ENCODE measurements around the gene PARVA.
"Not testable (repeated sequence)": the region's sequence is repeated elsewhere in the genome, so short reads cannot be mapped to it uniquely, and the experiment has no call there.

The PARVA gene

DNA sequence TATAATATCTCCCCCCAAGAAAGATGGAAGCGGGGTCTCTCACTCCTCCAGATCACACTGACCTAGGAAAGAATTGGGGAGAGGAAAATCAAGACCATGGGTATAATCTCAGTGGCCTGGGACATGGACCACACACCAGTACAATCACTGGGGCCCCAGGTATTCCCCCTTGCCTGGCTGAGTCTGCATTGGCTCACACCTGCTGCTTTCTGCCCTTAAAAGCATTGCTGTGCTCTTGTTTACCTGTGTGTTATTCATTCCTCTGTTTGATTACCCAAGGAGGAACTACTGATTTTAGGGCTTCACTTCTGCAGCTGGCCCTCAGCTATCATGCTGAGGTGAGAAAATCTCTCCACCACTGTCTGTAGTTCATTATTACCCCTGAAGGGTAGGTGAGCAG is 14.0 kb upstream of the PARVA start:
- peaks cover 12% of the 10 kb centered on the region for H3K9me3 Mint-ChIP-seq
- H3K27ac Mint-ChIP-seq: no peak overlapping the region
- peaks cover 67% of the 10 kb centered on the region for H3K4me1 Mint-ChIP-seq
- no peak overlapping the region for H3K4me3 Mint-ChIP-seq
- H3K27me3 Mint-ChIP-seq: peaks cover 1% of the 10 kb centered on the region
- H3K36me3 Mint-ChIP-seq: peaks cover 13% of the 10 kb centered on the region

DNA sequence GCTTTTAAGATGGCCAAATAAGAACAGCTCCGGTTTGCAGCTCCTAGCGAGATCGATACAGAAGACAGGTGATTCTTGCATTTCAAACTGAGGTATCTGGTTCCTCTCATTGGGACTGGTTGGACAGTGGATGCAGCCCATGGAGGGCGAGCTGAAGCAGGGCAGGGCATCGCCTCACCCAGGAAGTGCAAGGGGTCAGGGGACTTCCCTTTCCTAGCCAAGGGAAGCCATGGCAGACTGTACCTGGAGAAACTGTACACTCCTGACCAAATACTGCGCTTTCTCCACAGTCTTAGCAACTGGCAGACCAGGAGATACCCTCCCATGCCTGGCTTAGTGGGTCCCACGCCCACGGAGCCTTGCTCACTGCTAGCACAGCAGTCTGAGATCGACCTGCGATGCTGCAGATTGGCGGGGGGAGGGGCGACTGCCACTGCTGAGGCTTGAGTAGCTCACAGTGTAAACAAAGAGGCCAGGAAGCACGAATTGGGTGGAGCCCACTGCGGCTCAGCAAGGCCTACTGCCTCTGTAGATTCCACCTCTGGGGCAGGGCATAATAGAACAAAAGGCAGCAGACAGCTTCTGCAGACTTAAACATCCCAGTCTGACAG is 11.3 kb upstream of the PARVA start:
- Mint-ChIP-seq H3K4me3 (peak overlapping the region; percentile 26), H3K27ac (peak overlapping the region; percentile 30), H3K36me3 (peaks cover 17% of the 10 kb centered on the region), H3K4me1 (peaks cover 62% of the 10 kb centered on the region), H3K9me3 (peaks cover 20% of the 10 kb centered on the region)
- not testable (repeated sequence) for H3K27me3 Mint-ChIP-seq

DNA sequence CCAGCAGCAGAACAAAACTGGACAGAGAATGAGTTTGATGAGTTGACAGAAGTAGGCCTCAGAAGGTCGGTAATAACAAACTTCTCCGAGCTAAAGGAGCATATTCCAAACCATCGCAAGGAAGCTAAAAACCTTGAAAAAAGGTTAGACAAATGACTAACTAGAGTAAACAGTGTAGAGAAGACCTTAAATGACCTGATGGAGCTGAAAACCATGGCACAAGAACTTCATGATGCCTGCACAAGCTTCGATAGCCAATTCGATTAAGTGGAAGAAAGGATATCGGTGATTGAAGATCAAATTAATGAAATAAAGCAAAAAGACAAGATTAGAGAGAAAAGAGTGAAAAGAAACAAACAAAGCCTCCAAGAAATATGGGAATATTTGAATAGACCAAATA is 10.3 kb upstream of the PARVA start:
- H3K27me3 Mint-ChIP-seq, H3K27ac Mint-ChIP-seq: not testable (repeated sequence)
- Mint-ChIP-seq H3K4me3 (peak overlapping the region; percentile 15), H3K4me1 (peaks cover 52% of the 10 kb centered on the region), H3K9me3 (peaks cover 20% of the 10 kb centered on the region), H3K36me3 (peaks cover 17% of the 10 kb centered on the region)

DNA sequence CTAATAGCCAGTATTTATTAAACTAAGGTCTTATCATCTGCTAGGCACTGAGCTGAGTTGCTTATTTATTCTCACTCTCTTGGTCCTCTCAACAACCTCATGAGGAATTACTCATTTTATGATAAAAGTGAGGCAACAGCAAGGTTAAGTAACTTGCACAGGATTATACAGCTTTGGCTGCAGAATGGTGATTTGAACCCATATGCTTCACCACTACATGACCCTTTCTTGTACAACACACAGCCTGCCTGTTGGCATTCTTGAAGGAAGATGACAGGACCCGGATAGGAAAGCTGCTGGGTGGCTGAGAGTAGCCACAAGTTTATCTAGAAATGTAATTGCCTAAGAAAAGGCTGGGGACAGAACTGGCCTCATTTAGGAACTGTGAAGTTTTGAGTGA is 5.3 kb upstream of the PARVA start:
- peaks cover 9% of the 10 kb centered on the region for H3K27me3 Mint-ChIP-seq
- H3K36me3 Mint-ChIP-seq: peaks cover 10% of the 10 kb centered on the region
- peaks cover 10% of the 10 kb centered on the region for H3K4me1 Mint-ChIP-seq
- H3K4me3 Mint-ChIP-seq: no peak overlapping the region
- no peak overlapping the region for H3K27ac Mint-ChIP-seq
- peaks cover 18% of the 10 kb centered on the region for H3K9me3 Mint-ChIP-seq

DNA sequence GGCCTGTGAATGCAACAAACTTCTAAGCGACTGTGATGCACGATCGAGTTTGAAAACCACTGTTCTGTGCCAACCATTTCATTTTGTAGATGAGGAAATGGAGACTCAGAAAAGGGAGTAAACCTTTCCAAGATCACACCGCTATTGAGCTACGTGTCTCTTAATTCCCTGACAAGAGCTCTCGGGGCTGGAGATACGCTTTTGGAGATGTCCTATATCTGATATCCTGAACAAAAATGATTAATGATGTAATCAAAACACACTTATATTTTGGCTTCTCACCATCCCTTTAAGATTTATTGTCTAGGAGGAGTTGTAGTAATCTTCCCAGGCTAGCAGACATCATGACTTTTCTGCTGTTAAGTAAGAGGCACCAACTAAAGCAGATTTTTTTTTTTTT is 1.7 kb upstream of the PARVA start:
- Mint-ChIP-seq H3K27me3 (peaks cover 18% of the 10 kb centered on the region), H3K4me3 (no peak overlapping the region), H3K36me3 (no peaks in the 10 kb centered on the region), H3K4me1 (peaks cover 7% of the 10 kb centered on the region), H3K27ac (no peak overlapping the region), H3K9me3 (no peaks in the 10 kb centered on the region)

DNA sequence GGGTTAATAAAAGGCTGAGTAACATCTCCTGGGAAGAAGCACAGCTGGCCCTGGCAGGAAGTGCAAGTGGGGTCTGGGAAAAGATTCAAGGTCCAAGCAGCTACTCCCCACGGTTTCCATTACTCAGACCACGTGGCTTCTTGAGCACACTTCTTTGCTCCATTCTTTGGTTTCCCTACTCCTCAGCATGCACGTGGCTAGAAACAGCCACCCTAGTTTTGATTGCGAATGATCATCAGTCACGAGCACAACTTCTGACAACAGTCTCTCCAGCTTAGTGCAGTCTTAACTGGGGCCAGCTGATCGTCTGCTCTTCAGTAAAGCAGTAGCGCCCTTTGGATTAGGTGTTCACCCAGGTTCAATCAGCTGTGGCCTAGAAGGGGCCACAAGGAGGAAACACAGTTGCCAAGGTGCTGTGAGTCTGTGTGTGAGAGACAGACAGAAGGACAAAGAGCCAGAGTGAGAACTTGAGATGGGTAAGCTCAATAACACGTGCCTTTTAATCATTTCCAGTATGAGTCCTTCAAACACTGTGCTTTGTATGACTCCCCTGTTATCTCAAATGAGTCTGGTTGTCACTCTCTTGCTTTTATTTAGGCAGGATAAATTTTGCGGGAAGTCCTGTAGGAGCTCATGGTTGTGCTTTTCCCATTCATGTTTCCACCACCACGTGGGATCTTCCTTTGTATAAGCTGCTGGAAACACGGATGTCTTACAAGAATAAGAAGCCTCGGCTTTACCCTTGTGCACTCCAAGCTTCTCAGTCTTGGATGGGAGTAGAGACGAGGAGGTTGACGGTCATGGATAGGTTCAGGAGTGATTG is 901 bp upstream of the PARVA start:
- H3K4me1 Mint-ChIP-seq: peaks cover 7% of the 10 kb centered on the region
- no peaks in the 10 kb centered on the region for H3K36me3 Mint-ChIP-seq
- H3K4me3 Mint-ChIP-seq: peak overlapping the region; percentile 61
- H3K27me3 Mint-ChIP-seq: peaks cover 18% of the 10 kb centered on the region
- no peak overlapping the region for H3K27ac Mint-ChIP-seq
- H3K9me3 Mint-ChIP-seq: no peaks in the 10 kb centered on the region

DNA sequence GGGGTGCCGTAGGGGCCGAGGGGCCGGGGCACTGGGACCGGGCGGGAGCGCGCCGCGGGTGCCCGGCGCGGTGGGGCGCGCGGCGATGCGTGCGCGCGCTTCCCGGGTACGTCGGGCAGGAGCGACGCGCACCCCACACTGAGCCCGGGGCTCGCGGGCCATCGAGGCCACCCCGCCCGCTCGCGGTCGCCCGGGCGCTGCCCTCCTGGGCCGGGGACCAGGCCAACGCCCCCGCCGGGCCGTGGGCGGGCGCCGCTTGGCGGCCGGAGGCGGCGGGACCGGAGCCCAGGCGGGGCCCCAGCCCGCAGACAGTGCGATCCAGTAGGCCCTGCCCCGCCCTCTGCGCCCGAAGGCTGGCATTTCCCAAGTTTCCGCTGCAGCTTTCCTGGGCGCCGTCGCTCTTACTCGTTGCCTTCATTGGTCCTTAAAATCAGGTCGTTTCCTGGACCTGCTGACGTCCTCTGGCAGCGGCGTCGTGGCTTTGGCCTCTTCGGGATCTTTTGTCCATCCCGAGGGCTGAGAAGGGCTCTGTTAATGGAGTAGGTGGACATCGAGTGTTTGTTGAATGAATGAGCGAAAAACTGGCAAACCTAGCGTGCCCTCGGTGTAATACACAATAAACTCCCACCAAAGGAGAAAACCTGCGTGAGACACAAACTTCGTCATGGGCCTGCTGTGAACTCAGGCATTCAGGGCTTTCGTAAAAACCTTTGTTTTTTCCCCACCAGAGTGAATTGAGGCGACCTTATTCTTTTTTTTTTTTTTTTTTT is 638 bp downstream of the PARVA start:
- peak overlapping the region; percentile 13 for H3K27ac Mint-ChIP-seq
- H3K36me3 Mint-ChIP-seq: no peaks in the 10 kb centered on the region
- peaks cover 18% of the 10 kb centered on the region for H3K27me3 Mint-ChIP-seq
- peak overlapping the region; percentile 79 for H3K4me3 Mint-ChIP-seq
- peaks cover 7% of the 10 kb centered on the region for H3K4me1 Mint-ChIP-seq
- no peaks in the 10 kb centered on the region for H3K9me3 Mint-ChIP-seq

DNA sequence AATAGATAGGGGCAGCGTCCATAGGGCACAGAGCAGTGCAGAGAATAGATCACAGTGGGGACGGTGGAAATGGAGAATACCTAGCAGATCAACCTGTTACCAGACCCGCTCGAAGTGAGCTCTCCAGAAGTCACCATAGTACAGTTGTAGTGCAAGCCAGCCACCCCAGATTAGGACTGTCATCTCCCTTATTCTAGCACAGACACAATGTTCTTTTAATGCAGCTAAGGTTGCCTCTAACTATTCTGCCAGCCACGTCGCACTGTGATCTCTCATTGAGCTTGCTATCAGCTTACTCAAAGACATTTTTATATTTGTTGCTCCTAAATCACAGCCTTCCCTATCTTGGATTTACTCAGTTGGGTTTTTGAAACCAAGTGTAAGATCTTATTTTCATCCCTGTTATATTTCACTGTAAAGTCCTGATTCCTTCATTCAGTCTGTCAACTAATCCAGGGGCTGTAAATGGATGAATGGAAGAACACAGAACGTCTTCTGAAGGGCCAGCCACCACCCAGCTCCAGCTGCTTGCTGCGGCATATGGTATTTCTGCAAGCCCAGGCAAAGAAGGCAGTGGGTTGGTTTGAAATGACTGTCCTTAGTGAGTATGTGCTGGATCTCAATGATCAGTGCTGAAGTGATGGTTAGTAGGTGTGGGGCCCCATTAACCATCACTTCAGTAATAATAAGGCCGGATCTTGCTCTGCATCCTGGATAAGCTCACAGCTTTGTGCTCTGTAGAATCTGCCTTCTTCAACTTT is 3.4 kb downstream of the PARVA start:
- peaks cover 7% of the 10 kb centered on the region for H3K4me1 Mint-ChIP-seq
- no peak overlapping the region for H3K27ac Mint-ChIP-seq
- no peaks in the 10 kb centered on the region for H3K9me3 Mint-ChIP-seq
- H3K4me3 Mint-ChIP-seq: no peak overlapping the region
- H3K27me3 Mint-ChIP-seq: peaks cover 17% of the 10 kb centered on the region
- no peaks in the 10 kb centered on the region for H3K36me3 Mint-ChIP-seq

DNA sequence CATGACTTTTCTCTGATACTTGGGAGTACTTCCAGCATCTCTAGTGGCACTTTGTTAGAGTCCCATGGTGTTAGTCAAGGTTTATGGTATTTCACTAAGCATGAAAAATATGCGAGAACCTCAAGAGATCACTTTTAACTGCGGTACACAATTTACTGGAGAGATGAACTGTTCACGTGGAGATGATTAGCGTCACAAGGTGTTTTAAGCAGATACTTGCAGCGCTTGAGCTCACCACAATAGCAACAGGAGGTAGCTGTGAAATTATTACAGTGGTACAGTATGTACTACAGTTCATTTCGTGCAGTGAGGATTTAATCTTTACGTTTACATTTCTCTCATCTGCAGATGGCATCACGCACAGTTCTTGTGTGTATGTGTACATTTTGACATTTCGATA is 4.5 kb downstream of the PARVA start:
- H3K9me3 Mint-ChIP-seq: no peaks in the 10 kb centered on the region
- H3K27ac Mint-ChIP-seq: no peak overlapping the region
- peaks cover 12% of the 10 kb centered on the region for H3K27me3 Mint-ChIP-seq
- H3K36me3 Mint-ChIP-seq: no peaks in the 10 kb centered on the region
- H3K4me3 Mint-ChIP-seq: no peak overlapping the region
- H3K4me1 Mint-ChIP-seq: peaks cover 3% of the 10 kb centered on the region

DNA sequence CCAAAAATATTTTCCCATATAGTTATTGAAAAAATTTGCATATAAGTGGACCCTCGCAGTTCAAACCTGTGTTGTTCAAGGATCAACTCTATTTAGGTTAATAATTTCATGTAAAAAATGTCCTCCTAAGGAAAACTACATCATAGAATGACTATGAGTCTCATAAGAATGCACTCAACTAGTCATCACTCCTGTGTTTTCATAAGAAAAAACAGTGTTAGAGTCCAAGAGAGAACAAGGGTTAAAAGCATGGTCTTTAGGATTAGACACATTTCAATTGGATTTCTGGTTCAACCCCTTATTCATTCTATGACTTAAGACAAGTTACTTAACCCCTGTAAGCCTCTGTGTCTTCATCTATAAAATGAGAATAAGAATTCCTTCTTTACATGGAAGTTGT is 5.1 kb downstream of the PARVA start:
- H3K9me3 Mint-ChIP-seq: no peaks in the 10 kb centered on the region
- H3K36me3 Mint-ChIP-seq: no peaks in the 10 kb centered on the region
- H3K4me3 Mint-ChIP-seq: no peak overlapping the region
- no peak overlapping the region for H3K27ac Mint-ChIP-seq
- H3K4me1 Mint-ChIP-seq: no peaks in the 10 kb centered on the region
- peaks cover 11% of the 10 kb centered on the region for H3K27me3 Mint-ChIP-seq

DNA sequence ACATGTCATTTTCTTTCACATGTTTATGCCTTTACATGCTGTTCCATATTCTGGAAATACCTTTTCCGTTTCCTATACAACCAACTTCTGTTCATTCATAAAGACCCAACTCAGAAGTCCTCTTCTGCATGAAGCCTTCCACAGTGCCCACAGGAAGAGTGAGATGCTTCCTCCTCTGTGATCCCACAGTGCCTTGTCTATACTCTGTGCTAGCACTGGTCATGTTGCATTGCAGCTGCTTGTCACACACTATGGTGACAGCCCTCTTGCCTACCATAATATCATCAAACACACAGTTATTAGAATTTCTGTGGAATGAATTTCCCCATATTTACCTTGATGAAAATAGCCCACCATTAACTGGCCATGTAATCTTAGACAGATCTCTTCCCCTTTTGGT is 8.9 kb downstream of the PARVA start:
- H3K36me3 Mint-ChIP-seq: no peaks in the 10 kb centered on the region
- H3K27me3 Mint-ChIP-seq: no peaks in the 10 kb centered on the region

DNA sequence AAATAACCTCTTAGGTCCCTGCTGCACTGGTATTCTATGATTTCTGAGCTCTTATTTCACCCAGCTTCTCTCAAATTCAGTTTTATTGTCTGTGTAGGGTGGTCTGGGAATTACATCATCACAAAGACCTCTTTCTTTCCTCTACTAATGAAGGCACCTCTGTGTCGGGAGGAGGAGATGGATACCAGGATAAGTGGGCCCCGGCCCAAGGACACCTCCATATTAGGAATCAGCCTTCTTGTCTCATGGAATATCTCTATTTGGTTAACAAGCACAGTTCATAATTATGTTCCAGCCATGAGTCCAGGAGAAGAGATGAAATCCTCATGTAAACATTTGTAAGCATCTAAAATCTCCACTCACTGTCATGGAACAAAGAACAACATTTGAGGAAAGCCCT is 9.4 kb downstream of the PARVA start:
- Mint-ChIP-seq H3K27me3 (no peaks in the 10 kb centered on the region), H3K27ac (no peak overlapping the region), H3K4me3 (no peak overlapping the region), H3K4me1 (no peaks in the 10 kb centered on the region), H3K36me3 (no peaks in the 10 kb centered on the region), H3K9me3 (no peaks in the 10 kb centered on the region)

More for the DNA sequence above, 8.9 kb downstream of the PARVA start:
- Mint-ChIP-seq H3K9me3 (no peaks in the 10 kb centered on the region), H3K4me3 (no peak overlapping the region), H3K4me1 (no peaks in the 10 kb centered on the region), H3K27ac (no peak overlapping the region)

DNA sequence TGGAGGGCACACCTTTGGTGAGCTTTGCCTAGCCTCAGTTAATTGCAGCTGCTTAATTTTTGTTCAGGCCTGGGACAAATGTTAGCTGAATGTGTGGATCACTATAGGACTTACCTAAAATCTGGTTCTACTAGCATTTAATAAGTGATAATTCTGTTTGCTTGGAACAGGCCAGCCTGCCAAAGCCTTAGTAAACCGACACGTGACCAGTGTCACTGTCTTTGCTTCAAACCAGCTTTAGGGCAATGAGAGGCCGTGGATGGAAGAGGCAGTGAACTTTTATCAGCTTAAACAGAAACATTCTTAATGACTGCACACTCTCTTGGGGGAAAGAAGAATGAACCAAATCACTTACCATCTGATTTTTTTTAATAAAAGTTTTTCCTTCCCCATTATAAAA is 10.8 kb downstream of the PARVA start:
- Mint-ChIP-seq H3K27ac (no peak overlapping the region), H3K4me3 (no peak overlapping the region), H3K9me3 (no peaks in the 10 kb centered on the region), H3K36me3 (no peaks in the 10 kb centered on the region), H3K4me1 (no peaks in the 10 kb centered on the region), H3K27me3 (no peaks in the 10 kb centered on the region)

DNA sequence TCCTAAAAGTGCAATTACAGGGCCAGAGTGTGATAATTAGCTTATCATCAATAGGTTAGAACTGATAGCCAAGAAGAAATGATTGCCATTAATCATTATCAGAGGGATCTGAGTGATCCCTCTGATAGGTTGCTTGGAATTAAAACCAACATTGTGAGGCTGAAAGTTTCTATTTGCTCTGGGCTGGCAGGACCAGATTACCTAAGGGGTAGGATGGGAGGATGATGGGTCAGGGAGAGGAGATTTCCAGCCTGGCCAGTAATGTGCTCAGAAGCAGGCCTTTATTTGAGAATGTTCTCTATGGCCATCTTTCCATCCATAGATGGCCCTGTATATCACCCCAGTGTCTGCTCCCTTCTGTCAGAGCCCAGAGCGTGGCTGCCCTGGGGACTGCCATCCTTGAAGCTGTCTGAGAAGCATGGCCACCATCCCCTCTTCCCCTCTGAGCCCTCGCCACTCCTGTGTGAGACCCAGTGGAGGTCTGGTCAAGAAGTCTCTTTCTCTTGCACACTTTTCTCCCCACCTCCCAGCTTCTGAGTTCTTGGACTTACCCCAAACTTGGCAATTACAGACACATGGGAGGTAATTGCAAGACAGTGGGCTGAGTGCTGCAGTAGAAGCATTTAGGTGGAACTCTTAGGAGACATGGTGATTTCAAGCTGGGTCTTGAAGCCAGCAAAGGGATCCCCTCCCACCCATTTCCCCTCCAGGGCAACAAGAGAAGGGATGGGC is 11.7 kb downstream of the PARVA start:
- no peaks in the 10 kb centered on the region for H3K4me1 Mint-ChIP-seq
- no peak overlapping the region for H3K27ac Mint-ChIP-seq
- no peak overlapping the region for H3K4me3 Mint-ChIP-seq
- H3K27me3 Mint-ChIP-seq: no peaks in the 10 kb centered on the region
- H3K9me3 Mint-ChIP-seq: no peaks in the 10 kb centered on the region
- peaks cover 2% of the 10 kb centered on the region for H3K36me3 Mint-ChIP-seq

All from activated naive CD4-positive, alpha-beta T cell treated with anti-CD3 and anti-CD28 coated beads, Interleukin-2, amount 50 U/mL, for 24 hours (primary cell).